HepG2 (cell line): Measurements from ENCODE around the gene STARD13.

Source experiments
- EP300 ChIP-seq, 3 experiments: sonication (generic) in 1 of 3; formaldehyde crosslinking in 1 of 3; IDR thresholded peaks; 2 replicates each; pipeline versions ENCODE4 v1.5.1 to v1.6.1; 2011 to 2020; ENCODE audit warnings: low read depth in 2 of 3, low read length in 2 of 3, borderline replicate concordance in 1 of 3, improper control_type of control experiment in 1 of 3, mild to moderate bottlenecking in 1 of 3, missing genetic modification reagents in 1 of 3, moderate library complexity in 1 of 3
- JUN ChIP-seq: sonication (generic); formaldehyde crosslinking; IDR thresholded peaks from 2 replicates; pipeline ENCODE4 v1.4.0; 2020; ENCODE audit warnings: mild to moderate bottlenecking, missing genetic modification reagents
- NCOA5 ChIP-seq: sonication (generic); formaldehyde crosslinking; IDR thresholded peaks from 2 replicates; pipeline ENCODE4 v1.4.0; 2020; ENCODE audit warnings: missing genetic modification reagents
- PAX8 ChIP-seq: sonication (generic); formaldehyde crosslinking; IDR thresholded peaks from 2 replicates; pipeline ENCODE4 v1.8.0; 2022; ENCODE audit warnings: mild to moderate bottlenecking, missing genetic modification reagents, borderline replicate concordance
- SNRNP70 ChIP-seq: fragments of 200-400 bp; formaldehyde crosslinking; IDR thresholded peaks from 2 replicates; pipeline ENCODE4 v1.6.1; 2017; ENCODE audit warnings: mild to moderate bottlenecking, low read depth, low read length, moderate library complexity
- ZNF274 ChIP-seq: sonication (generic); formaldehyde crosslinking; IDR thresholded peaks from 2 replicates; pipeline ENCODE4 v1.5.1; 2020; ENCODE audit warnings: mild to moderate bottlenecking, missing genetic modification reagents
- TF ChIP-seq, protein P1 (sequence below): sonication (generic); formaldehyde crosslinking; IDR thresholded peaks from 2 replicates; pipeline ENCODE4 v1.8.0; 2022; ENCODE audit warnings: missing genetic modification reagents, mild to moderate bottlenecking, inconsistent platforms, borderline replicate concordance

DNA sequence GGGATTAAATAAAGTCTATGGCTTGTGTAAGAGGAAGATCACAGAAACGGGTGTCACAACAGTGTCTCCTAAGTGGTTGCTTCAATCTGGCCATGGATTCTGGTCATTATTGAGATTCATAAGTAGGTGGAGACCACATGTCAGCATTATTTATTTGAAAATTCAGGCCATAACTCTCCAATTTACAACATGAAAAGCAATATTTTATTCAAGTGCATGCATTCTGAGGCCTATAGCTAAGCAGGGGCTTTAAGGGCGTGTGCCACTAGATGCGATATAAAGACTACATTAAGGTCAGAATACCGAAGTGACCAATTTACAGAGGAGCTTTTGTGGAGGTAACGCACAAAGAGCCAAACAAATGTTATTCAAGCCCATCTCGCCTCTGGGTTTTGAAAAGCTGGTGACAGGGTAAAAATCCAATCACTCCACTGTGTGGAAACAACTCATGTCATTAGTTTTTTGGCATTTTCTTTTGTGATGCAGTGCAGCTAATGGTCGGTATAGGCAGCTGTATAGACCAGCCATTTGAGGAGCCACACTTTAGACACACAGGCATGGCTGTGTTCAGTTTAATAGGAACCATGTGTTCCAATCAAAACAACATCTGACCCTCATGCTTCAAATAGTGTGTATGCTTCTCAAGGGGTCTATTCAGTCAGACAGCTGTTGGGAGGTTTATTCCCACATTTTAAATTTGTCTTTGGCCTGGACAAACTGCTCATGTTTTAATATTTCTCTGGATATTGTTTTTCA lies 145.6 kb downstream of the STARD13 start:
- no peak for TF ChIP-seq EP300 (IDR thresholded peaks at IDR 0.05; ENCODE audit: low read depth in 2 of 2, low read length in 2 of 2)
- TF ChIP-seq EP300 (CRISPR knock-in tag; IDR thresholded peaks at IDR 0.05; ENCODE audit: borderline replicate concordance) = no peak
- TF ChIP-seq ZNF274 (CRISPR knock-in tag) = no peak
- no peak for TF ChIP-seq NCOA5
- TF ChIP-seq SNRNP70 = no peak
- TF ChIP-seq JUN (CRISPR knock-in tag) = no peak
- TF ChIP-seq, protein P1, sequence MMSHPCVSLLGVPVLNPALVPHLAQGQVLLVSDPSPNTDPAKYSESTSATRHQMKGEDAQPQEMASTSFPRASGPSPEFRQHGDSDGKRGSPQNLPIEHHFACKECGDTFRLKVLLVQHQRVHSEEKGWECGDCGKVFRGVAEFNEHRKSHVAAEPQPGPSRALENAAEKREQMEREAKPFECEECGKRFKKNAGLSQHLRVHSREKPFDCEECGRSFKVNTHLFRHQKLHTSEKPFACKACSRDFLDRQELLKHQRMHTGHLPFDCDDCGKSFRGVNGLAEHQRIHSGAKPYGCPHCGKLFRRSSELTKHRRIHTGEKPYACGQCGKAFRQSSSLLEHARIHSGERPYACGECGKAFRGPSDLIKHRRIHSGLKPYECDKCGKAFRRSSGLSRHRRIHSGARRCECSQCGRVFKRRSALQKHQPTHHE (CRISPR knock-in tag) = no peak
- TF ChIP-seq PAX8 = no peak
